Lower lobe of right lung (tissue), 2 donors: Measurements from ENCODE around the gene FAM124A. TPM values are rescaled to one million over a fixed set of nuclear protein-coding genes. Genes with fewer than 3 reads are reported as not detected.

ENCODE experiments used
- ATAC-seq, 2 donors: fragments of 200-7000 bp; cut with Tn5 transposase; one replicate each; pipeline ENCODE4 v1.9.1; 2020 to 2022; ENCODE audit warnings: mild to moderate bottlenecking in 2 of 2, moderate library complexity in 2 of 2
- DNase-seq: peaks from one replicate; pipeline ENCODE4 v3.0.0-alpha.2; 2020
- H3K27ac ChIP-seq: fragments of 200-600 bp; one replicate; pipeline ENCODE4 v1.8.0; 2022
- H3K27me3 ChIP-seq: fragments of 200-600 bp; one replicate; pipeline ENCODE4 v1.8.0; 2022; ENCODE audit warnings: low read depth
- H3K36me3 ChIP-seq: fragments of 200-600 bp; one replicate; pipeline ENCODE4 v1.8.0; 2022; ENCODE audit warnings: mild to moderate bottlenecking
- H3K4me1 ChIP-seq: fragments of 200-600 bp; one replicate; pipeline ENCODE4 v1.8.0; 2022
- H3K4me3 ChIP-seq: fragments of 200-600 bp; one replicate; pipeline ENCODE4 v1.8.0; 2022; ENCODE audit warnings: mild to moderate bottlenecking
- H3K9me3 ChIP-seq: fragments of 200-600 bp; one replicate; pipeline ENCODE4 v1.8.0; 2022
- CTCF ChIP-seq: fragments of 200-600 bp; IDR thresholded peaks from one replicate; pipeline ENCODE4 v1.8.0; 2022; ENCODE audit warnings: antibody characterized with exemption, mild to moderate bottlenecking
- intact Hi-C: fragments of 100-400 bp; cut with DNase I; formaldehyde crosslinking; loops from one replicate; pipeline ENCODE4 v1.11.0; 2022
- total RNA-seq: library from RNA; stranded (reverse); fragmentation: NEBNext Ultra II Directional; extraction: Animal tissue kit (Norgen Biotek cat#: 25700); gene quantifications from one replicate; pipeline ENCODE4 v1.2.1, GENCODE V29; 2021
- donor health status: DM: no; HTN: yes; CAD: no; lungs with severe emphysema.

FAM124A gene
- total RNA-seq, 1 donor from 2014 or later = 4.1 TPM

DNA sequence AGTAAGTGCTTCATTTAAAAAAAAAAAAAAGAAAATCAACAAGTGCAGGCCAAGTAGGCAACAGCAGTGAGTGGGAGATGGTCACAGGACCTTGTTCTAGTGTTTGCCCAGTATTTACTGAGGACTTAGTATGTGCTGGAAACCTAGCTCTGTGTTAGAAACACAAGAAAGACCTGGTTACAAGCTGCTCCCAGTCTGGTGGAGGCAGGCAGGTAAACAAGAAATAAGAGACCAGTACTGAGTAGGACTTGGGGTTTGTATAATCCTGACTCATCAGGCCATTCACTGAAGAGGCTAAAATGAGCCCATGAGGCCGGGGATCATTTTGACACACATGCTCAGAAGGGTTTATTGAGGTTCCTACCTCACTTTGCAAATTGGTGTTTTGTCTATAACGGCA lies 95.8 kb downstream of the FAM124A start:
- TF ChIP-seq CTCF = no peak
- H3K27ac ChIP-seq = no peak overlapping the region
- no peaks in the 10 kb centered on the region for H3K4me1 ChIP-seq
- no peaks in the 10 kb centered on the region for H3K27me3 ChIP-seq
- intact Hi-C loops = no loop called here
- H3K4me3 ChIP-seq = no peak overlapping the region
- ATAC-seq (no peak), DNase-seq (no peak)
- no peaks in the 10 kb centered on the region for H3K36me3 ChIP-seq
- no peaks in the 10 kb centered on the region for H3K9me3 ChIP-seq

- ATAC-seq (no peak), DNase-seq (no peak)
- Histone ChIP-seq H3K4me3 (no peak overlapping the region), H3K4me1 (no peaks in the 10 kb centered on the region), H3K27me3 (no peaks in the 10 kb centered on the region), H3K9me3 (no peaks in the 10 kb centered on the region), H3K36me3 (no peaks in the 10 kb centered on the region), H3K27ac (no peak overlapping the region)
- TF ChIP-seq CTCF = no peak
- intact Hi-C loops = no loop called here
Measured at GRCh38 chr13:51318876-51319275, 96.7 kb downstream of the FAM124A start.

DNA sequence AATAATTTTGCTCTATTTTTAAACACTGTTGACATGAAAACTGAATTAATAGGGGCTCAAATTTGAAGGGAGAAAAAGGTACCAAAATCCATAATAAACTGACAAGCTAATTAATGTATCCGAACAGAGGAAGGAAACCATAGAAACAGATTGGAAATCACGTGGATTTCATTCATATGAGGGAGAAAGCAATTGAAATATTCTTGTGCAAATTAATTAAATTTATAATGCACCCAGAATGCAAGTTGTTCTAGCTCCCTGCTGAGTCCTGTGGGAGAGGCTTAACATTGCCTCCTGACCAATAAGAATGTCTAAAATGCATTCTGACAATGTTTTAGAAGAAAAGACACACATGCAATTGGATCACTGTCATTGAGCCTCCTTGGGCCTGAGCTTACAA lies 99.6 kb downstream of the FAM124A start:
- no peak for DNase-seq
- H3K9me3 ChIP-seq = no peaks in the 10 kb centered on the region
- no peak for TF ChIP-seq CTCF
- H3K27ac ChIP-seq = no peak overlapping the region
- no peak overlapping the region for H3K4me3 ChIP-seq
- no peaks in the 10 kb centered on the region for H3K36me3 ChIP-seq
- H3K4me1 ChIP-seq = no peaks in the 10 kb centered on the region
- H3K27me3 ChIP-seq = no peaks in the 10 kb centered on the region
- intact Hi-C loops = no loop called here
- ATAC-seq = no peak

DNA sequence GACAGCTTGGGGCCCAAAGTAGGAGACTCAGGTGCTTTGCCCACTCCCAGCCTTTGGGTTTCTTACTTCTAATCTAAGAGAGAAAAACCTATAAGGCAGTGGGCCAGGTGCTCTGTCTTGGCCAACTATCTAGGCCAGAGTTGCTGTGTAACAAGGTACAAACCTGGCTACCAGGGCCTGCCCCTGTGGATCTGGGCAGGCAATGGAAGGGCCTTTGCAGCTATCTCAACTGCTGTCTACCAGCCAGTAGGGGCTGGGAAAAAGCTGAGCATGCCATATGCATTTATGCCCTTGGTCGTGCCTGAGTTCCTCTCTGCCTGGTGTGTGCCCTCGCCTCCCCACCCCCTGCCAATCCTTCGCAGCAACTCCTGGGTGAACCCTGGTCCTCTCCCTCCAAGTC lies 100.6 kb downstream of the FAM124A start:
- Histone ChIP-seq H3K36me3 (no peaks in the 10 kb centered on the region), H3K27me3 (no peaks in the 10 kb centered on the region), H3K4me1 (no peaks in the 10 kb centered on the region), H3K9me3 (no peaks in the 10 kb centered on the region), H3K4me3 (no peak overlapping the region), H3K27ac (no peak overlapping the region)
- ATAC-seq (no peak), DNase-seq (no peak)
- intact Hi-C loops = no loop called here
- no peak for TF ChIP-seq CTCF

GRCh38 chr13:51323824-51324511 lies 101.8 kb downstream of the FAM124A start:
- DNase-seq (no peak), ATAC-seq (no peak)
- H3K4me3 ChIP-seq = no peak overlapping the region
- no peaks in the 10 kb centered on the region for H3K4me1 ChIP-seq
- no peak overlapping the region for H3K27ac ChIP-seq
- no peaks in the 10 kb centered on the region for H3K36me3 ChIP-seq
- no peaks in the 10 kb centered on the region for H3K27me3 ChIP-seq
- TF ChIP-seq CTCF = no peak
- intact Hi-C loops = no loop called here
- no peaks in the 10 kb centered on the region for H3K9me3 ChIP-seq
